Measurements from ENCODE around the gene MRPL14.

DNA sequence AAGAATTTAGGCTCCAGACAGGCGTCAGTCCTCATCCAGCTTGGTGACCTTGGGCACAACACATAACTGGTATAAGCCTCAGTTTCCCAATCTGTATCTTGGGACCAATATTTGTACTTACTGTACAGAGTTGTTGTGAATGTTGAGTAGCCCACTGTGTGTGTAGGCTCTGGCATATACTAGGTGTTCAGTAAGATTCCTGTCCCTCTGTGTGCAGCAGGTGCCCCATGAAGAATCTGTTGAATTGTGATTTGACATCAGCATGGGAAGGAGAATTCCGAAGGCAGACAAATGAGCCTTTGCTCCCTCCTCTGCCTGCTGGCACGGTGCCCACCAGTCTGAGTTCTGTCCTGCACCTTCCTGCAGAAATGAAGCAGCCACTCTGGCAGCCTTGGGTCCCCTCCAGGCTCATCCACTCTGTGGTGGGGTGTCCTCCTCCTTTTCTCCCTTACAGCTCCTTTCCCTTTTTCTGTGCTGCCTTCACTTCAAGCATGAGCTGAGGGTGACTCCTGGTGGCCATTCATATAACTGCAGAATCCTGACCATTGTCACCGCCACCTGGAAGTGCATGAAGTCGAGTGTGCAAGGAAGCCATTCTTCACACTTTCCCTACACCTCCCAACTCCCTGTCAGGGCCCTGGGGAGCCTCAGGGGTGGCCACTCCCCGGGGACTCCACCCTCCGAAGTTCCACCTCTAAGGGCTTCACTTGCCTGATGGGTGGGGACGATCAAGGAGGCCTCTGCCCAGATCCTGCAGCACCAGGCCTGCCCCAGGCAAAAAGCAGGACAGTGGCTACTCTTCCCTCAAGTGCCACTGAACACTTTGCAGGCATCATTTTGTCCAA, 48.2 kb downstream of the MRPL14 start:
- TF ChIP-seq POLR2A (IDR thresholded peaks at IDR 0.05; ENCODE audit: control extremely low read depth in 1 of 2, low read depth in 2 of 2, low read length in 2 of 2): no peak
- TF ChIP-seq, protein P1, sequence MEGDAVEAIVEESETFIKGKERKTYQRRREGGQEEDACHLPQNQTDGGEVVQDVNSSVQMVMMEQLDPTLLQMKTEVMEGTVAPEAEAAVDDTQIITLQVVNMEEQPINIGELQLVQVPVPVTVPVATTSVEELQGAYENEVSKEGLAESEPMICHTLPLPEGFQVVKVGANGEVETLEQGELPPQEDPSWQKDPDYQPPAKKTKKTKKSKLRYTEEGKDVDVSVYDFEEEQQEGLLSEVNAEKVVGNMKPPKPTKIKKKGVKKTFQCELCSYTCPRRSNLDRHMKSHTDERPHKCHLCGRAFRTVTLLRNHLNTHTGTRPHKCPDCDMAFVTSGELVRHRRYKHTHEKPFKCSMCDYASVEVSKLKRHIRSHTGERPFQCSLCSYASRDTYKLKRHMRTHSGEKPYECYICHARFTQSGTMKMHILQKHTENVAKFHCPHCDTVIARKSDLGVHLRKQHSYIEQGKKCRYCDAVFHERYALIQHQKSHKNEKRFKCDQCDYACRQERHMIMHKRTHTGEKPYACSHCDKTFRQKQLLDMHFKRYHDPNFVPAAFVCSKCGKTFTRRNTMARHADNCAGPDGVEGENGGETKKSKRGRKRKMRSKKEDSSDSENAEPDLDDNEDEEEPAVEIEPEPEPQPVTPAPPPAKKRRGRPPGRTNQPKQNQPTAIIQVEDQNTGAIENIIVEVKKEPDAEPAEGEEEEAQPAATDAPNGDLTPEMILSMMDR (IDR thresholded peaks at IDR 0.05; ENCODE audit: control extremely low read depth in 1 of 3, insufficient read depth in 1 of 3, low read depth in 1 of 3, low read length in 3 of 3): peak in 2 of 3 experiments; percentile 91 to 96; a peak in 3 of 4 replicates
